Epithelial cell of proximal tubule (primary cell): ENCODE results near the gene THRAP3. TPM values are rescaled to one million over a fixed set of nuclear protein-coding genes. Genes with fewer than 3 reads are reported as not detected.

Experiments used
- DNase-seq: peaks from one replicate; pipeline ENCODE4 v3.0.0-alpha.2; 2011; ENCODE audit warnings: low read depth
- H3K4me3 ChIP-seq: 2 replicates; pipeline ENCODE4 v1.5.1; 2011; ENCODE audit warnings: low read depth, mild to moderate bottlenecking, low read length
- CTCF ChIP-seq: conservative IDR thresholded peaks from 2 replicates; pipeline ENCODE4 v1.5.1; 2012; ENCODE audit warnings: low read depth, mild to moderate bottlenecking, low read length
- total RNA-seq: library from RNA; depleted of rRNA; stranded (reverse); fragments of >200 nt; gene quantifications from 2 replicates; pipeline ENCODE4 v1.2.3, GENCODE V29; 2015

The THRAP3 gene
- total RNA-seq, 1 donor from 2014 or later, result 62.9 TPM

GRCh38 chr1:36322041-36322785 lies 98.0 kb downstream of the THRAP3 start:
- peak overlapping the region; percentile 75 for H3K4me3 ChIP-seq
- no peak for TF ChIP-seq CTCF
- DNase-seq, result no peak

GRCh38 chr1:36322786-36323635 lies 98.8 kb downstream of the THRAP3 start:
- H3K4me3 ChIP-seq, result peak overlapping the region; percentile 75
- no peak for DNase-seq
- TF ChIP-seq CTCF, result no peak

- no peak for TF ChIP-seq CTCF
- no peak for DNase-seq
- H3K4me3 ChIP-seq, result peak within 1 kb of the TSS; percentile 75
Observed at GRCh38 chr1:36323636-36324352, 99.6 kb downstream of the THRAP3 start, which contains the start of gene EVA1B. Gene EVA1B (minus strand): TSS chr1:36323645. CDS start chr1:36323037, 608 bp downstream.

GRCh38 chr1:36324353-36324703 lies 100.1 kb downstream of the THRAP3 start:
- peak overlapping the region; percentile 75 for H3K4me3 ChIP-seq
- no peak for TF ChIP-seq CTCF
- DNase-seq, result no peak

GRCh38 chr1:36326499-36326898 lies 102.3 kb downstream of the THRAP3 start:
- H3K4me3 ChIP-seq, result no peak overlapping the region
- no peak for DNase-seq
- TF ChIP-seq CTCF, result no peak

GRCh38 chr1:36327421-36328087 lies 103.3 kb downstream of the THRAP3 start:
- no peak for TF ChIP-seq CTCF
- DNase-seq, result no peak
- H3K4me3 ChIP-seq, result no peak overlapping the region
